GM18868 (cell line): ENCODE results near the gene JAKMIP2.

ENCODE experiments used
- ATAC-seq: cut with Tn5 transposase; IDR thresholded peaks from one replicate; pipeline ENCODE4 v1.9.1; 2021; ENCODE audit warnings: mild to moderate bottlenecking, moderate library complexity; ENCODE audit not compliant: unreplicated experiment

JAKMIP2 gene

GRCh38 chr5:147789820-147790219 is 7.3 kb upstream of the JAKMIP2 start:
- no peak for ATAC-seq

GRCh38 chr5:147788023-147788422 is 5.5 kb upstream of the JAKMIP2 start:
- ATAC-seq: no peak

DNA sequence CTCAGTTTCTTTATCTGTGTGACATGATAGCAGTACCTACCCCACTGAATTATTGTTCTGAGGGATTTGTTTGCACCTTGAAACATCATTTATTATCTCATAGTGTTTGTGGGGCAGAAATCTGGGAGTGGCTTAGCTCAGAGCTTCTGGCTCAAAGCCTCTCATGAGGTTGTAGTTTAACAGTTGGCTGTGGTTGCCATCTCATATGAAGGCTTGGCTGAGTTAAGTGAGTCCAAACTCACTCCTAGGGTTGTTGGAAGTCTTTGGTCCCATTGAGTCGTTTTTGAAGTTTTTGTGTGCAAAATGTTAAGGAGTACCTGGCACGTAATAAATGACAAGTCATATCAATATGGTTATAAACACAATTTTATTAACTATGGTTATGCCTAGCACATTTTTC is 3.6 kb upstream of the JAKMIP2 start:
- ATAC-seq: no peak

- ATAC-seq: no peak
Observed at GRCh38 chr5:147784146-147784987, 1.8 kb upstream of the JAKMIP2 start.

DNA sequence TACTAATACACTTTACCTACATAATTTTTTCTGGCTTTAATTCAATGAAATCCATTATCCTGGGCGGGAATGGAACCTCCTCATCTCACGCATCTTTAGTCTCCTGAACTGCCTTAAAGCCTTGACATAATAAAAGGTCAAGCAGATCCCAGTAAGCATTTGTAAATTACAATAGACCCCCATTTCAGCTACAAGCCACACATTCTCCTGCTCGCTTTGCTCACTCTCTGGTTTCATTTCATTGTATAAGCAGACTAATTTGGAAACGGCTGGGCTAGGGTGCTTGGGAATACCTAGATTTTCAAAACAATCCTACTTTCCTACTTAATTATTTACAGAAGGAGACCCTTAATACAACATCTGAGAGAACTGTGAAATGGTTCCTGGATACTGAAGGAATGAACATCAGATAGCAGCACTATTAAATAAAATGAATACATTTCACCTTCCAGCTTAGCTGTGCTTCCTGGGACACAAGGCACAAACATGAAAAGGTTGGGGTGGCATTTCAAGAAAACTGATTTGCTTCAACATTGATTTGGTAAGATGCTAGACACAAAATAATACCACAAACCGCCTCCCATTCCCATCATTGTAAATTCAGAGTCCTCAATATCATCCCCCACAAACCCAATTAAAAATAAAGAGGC is 1.5 kb downstream of the JAKMIP2 start:
- no peak for ATAC-seq

GRCh38 chr5:147779694-147780093 is 2.8 kb downstream of the JAKMIP2 start:
- ATAC-seq: no peak

DNA sequence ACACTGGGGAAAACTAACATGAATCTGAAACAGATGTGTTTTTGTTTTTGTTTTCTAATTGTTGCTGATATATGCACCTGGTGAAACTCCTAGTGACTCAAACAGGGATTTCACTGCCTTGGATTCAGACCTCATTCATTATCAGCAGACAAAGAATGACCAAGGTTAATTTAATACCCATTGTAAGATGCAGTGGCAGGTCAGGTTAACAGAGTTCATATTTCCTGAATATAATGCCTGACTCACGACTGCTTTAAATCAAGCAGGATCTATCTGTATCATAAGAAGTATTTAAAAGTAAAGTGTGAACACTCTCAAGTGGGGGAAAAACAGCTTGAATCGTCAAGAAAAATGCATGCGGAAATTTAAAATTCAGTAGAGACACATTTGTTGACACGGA is 5.5 kb downstream of the JAKMIP2 start:
- ATAC-seq: no peak

DNA sequence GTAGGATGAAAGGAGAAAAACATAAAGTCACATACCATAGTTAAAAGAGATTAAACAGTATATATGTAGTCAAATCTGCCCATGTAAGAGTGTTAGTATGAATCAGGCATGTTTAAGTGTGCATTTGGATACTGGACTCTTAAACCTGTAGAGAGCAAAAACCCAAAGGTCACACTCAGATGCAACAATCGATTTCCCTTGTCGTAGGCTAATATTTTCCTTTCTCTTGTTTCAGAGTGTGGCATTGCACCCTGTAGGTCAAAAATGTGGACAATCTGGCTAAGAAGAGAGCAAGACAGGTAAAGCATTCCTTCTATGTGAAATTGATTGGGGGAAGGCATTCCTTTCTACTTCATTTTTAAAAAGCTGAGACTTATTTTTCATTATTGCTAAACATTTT is 8.9 kb downstream of the JAKMIP2 start:
- no peak for ATAC-seq

DNA sequence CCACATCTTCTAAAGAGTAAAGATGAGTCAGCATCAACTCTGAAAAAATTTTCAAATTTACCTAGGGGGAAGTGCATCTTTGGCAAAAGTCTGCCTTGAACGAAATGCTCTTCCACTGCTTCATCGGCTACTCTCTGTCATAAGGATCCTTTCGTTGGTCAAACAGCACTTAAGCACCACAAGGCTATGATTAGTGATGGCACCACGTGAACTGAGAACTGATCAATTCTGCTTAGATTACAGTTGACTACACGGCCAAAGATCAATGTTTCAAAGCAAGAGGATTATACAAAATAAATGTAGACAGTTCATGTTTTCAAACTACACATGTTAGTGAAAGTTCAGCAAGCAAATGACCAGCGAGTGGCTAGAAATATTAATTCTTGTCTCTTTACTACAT is 9.4 kb downstream of the JAKMIP2 start:
- no peak for ATAC-seq

DNA sequence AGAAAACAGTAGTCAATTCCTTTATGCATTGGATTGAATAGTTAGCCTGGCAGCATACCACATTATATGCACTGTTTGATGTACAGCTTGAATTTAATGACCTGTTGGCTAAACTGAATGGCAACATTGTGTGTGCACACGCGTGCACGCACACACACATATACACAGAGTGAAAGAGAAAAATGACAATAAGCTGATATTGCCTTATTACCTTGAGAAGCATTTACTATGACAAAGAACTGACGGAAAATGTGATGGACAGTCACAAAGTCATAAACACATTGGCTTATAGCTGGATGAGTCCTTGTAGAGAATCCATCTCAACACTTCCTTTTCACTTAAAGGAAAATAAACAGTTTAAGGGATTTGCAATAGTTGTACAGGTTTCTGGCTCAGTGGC is 15.5 kb downstream of the JAKMIP2 start:
- ATAC-seq: no peak

- ATAC-seq: no peak
Observed at GRCh38 chr5:147763791-147764525, 18.6 kb downstream of the JAKMIP2 start.

GRCh38 chr5:147760086-147760875 is 22.2 kb downstream of the JAKMIP2 start:
- no peak for ATAC-seq

- no peak for ATAC-seq
Observed at GRCh38 chr5:147759441-147759840, 23.1 kb downstream of the JAKMIP2 start.

DNA sequence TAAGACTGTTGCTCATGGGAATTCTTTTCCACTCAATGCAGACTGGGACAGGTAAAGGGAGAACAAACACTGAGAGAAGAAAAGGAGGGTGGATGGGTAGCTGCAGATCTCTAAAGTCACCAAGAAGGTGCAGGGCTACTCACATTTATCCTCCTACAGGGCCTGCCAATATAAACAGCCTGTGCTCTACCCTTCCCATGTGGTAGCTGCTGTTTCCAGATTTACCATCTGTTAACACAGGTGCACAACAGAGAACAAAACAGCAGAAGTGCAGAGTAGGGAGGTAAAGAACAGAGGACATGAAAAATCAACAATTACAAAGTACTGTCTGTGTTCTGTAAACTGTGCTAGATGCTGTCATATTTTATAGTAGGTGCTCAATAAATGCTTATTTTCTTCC is 26.0 kb downstream of the JAKMIP2 start:
- no peak for ATAC-seq

DNA sequence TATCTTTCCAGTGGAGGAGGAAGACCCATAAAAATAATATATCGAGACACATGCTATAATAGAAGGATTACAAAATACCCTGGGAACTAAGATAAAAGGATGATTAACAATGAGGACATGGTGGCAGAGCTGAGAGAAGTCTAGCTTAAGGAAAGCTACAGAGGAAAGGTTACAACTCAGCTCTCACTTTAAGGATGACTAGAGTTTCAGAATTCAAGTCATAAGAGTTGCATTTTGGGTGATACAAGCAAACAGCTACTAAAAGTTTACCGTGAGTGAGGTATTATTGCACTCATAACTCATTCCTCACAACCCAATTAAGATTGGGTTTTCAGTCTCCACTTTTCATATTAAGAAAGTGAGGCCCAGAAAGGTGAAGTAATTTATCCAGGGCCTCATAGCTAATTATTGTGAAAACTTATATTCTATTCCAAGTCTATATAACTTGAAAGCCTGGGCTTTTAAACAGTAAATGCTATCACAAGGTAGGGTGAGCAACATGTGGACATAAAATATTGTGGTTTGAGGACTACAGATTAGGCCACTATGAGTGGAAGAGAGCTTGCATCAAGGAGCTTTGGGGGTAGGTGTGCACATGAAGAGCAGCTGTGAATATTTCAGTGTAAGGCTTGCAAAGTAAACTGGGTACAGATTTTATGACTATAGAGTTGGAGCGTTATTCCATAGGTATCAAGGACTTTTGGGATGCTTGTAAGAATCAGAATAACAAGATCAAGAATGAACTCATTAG is 28.0 kb downstream of the JAKMIP2 start:
- no peak for ATAC-seq

DNA sequence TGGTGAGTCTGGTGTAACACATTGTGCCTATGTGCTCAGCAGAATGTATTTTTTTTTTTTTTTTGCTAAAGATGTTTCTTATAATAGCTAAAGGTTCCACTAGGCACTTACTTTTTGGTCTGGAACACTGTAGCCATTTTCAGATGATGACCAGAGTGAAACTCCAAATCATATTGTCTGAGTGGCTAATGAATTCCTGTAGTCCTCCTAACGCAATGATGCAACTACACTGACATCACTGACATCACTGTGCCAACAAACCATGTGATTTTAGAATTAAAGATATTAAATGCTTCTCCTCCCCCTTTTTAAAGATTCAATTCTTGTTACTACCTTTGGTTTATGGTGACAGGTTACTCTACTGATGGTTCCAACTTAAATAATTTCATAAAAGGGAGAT is 28.8 kb downstream of the JAKMIP2 start:
- ATAC-seq: no peak

GRCh38 chr5:147752666-147753290 is 29.8 kb downstream of the JAKMIP2 start:
- ATAC-seq: no peak

GRCh38 chr5:147752033-147752432 is 30.5 kb downstream of the JAKMIP2 start:
- no peak for ATAC-seq

DNA sequence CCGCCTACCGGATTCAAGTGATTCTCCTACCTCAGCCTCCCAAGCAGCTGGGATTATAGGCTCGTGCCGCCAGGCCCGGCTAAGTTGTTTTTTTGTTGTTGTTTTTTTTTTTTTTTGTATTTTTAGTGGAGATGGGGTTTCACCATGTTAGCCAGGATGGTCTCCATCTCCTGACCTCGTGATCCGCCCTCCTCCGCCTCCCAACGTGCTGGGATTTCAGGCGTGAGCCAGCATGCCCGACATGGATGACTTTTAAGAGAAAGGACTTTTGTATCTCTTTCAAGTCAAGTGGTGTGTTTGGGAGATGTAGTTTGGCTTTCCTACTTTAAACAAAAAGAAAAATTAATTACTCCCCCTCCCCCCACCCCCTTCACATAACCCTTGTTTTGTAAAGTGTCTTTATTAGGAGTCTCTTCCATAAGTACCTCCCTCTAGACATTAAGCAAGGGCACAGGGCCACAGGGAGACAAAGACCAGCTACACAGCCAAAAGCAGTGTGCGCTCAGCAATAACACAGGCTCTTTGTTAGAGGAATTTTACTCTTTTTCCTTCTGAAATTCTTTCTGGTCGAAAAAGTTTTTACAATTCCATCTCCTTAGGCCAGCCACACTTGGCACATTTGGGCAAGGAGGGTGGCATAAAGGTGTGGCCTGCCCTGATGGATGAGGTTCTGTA is 31.2 kb downstream of the JAKMIP2 start:
- no peak for ATAC-seq
